Suprapubic skin (tissue), 4 donors: ENCODE results near the gene MTNR1A. TPM values are rescaled to one million over a fixed set of nuclear protein-coding genes. Genes with fewer than 3 reads are reported as not detected.

Experiments used
- DNase-seq, 2 donors: peaks; one replicate each; pipeline ENCODE4 v3.0.0-alpha.2; 2019; ENCODE audit warnings: low spot score in 2 of 2
- H3K27ac ChIP-seq: fragments of 200-600 bp; sonication (generic); one replicate; pipeline ENCODE4 v1.5.1; 2019
- H3K27me3 ChIP-seq: fragments of 200-600 bp; sonication (generic); one replicate; pipeline ENCODE4 v1.5.1; 2019
- H3K36me3 ChIP-seq: fragments of 200-600 bp; sonication (generic); one replicate; pipeline ENCODE4 v1.5.1; 2019
- H3K4me1 ChIP-seq: fragments of 200-600 bp; sonication (generic); one replicate; pipeline ENCODE4 v1.5.1; 2019
- H3K4me3 ChIP-seq: fragments of 200-600 bp; sonication (generic); one replicate; pipeline ENCODE4 v1.5.1; 2019; ENCODE audit warnings: mild to moderate bottlenecking
- H3K9me3 ChIP-seq: fragments of 200-600 bp; sonication (generic); one replicate; pipeline ENCODE4 v1.5.1; 2019
- EP300 ChIP-seq: sonication (generic); formaldehyde crosslinking; IDR thresholded peaks from one replicate; pipeline ENCODE4 v1.6.1; 2017; ENCODE audit warnings: antibody characterized with exemption
- POLR2A ChIP-seq, 2 donors: fragments of 450-650 bp; IDR thresholded peaks; one replicate each; pipeline ENCODE4 v1.6.1; 2017; ENCODE audit warnings: antibody characterized with exemption in 2 of 2, mild to moderate bottlenecking in 2 of 2, moderate library complexity in 2 of 2
- POLR2AphosphoS5 ChIP-seq, 3 donors: sonication (generic); formaldehyde crosslinking; IDR thresholded peaks; one replicate each; pipeline ENCODE4 v1.6.1; 2017; ENCODE audit warnings: antibody characterized with exemption in 3 of 3
- WGBS: methylation state at CpG from one replicate; pipeline ENCODE4 v1.1.5; 2018; 5-methylcytosine and 5-hydroxymethylcytosine counted together
- total RNA-seq, 4 donors: library from RNA; depleted of rRNA; stranded (reverse); fragments of >200 nt; gene quantifications; one replicate each; pipeline ENCODE4 v1.1.0, GENCODE V29; 2016
- TF ChIP-seq, protein P1 (sequence below), 2 donors: fragments of 200-600 bp in 1 of 2; fragments of 450-650 bp in 1 of 2; sonication (generic) in 1 of 2; IDR thresholded peaks; one replicate each; pipeline ENCODE4 v1.5.1; 2016 to 2019; ENCODE audit warnings: antibody characterized with exemption in 2 of 2, mild to moderate bottlenecking in 1 of 2, moderate library complexity in 1 of 2

MTNR1A gene
- total RNA-seq, 4 donors from 2014 or later: not detected

DNA sequence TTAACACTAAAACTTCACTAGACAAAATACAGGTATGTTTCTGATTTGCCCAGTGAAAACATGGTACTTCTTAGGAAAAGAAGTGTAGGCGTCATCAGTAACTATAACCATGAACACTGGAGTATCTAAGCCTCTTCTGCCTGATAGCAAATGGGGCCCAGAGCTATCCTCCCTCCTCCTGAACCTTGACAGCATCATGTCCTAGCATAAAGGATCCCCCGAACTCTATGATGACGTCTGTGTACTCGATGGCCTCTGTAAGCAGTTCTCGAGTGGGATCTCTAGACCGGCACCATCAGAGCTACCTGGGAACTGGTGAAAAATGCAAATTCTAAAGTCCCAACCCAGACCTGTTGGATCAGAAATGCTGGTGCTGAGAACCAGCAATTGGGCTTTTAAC lies 36.3 kb upstream of the MTNR1A start:
- Histone ChIP-seq H3K27ac (no peak overlapping the region), H3K36me3 (peaks cover 48% of the 10 kb centered on the region), H3K4me3 (no peak overlapping the region), H3K4me1 (no peaks in the 10 kb centered on the region), H3K9me3 (no peaks in the 10 kb centered on the region), H3K27me3 (no peaks in the 10 kb centered on the region)
- no peak for DNase-seq
- TF ChIP-seq POLR2AphosphoS5 (IDR thresholded peaks at IDR 0.05) (no peak), EP300 (no peak), POLR2A (IDR thresholded peaks at IDR 0.05) (no peak)
- TF ChIP-seq, protein P1, sequence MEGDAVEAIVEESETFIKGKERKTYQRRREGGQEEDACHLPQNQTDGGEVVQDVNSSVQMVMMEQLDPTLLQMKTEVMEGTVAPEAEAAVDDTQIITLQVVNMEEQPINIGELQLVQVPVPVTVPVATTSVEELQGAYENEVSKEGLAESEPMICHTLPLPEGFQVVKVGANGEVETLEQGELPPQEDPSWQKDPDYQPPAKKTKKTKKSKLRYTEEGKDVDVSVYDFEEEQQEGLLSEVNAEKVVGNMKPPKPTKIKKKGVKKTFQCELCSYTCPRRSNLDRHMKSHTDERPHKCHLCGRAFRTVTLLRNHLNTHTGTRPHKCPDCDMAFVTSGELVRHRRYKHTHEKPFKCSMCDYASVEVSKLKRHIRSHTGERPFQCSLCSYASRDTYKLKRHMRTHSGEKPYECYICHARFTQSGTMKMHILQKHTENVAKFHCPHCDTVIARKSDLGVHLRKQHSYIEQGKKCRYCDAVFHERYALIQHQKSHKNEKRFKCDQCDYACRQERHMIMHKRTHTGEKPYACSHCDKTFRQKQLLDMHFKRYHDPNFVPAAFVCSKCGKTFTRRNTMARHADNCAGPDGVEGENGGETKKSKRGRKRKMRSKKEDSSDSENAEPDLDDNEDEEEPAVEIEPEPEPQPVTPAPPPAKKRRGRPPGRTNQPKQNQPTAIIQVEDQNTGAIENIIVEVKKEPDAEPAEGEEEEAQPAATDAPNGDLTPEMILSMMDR (IDR thresholded peaks at IDR 0.05): no peak
- WGBS: 91% methylated on average over 6 of the region's 6 CpGs

DNA sequence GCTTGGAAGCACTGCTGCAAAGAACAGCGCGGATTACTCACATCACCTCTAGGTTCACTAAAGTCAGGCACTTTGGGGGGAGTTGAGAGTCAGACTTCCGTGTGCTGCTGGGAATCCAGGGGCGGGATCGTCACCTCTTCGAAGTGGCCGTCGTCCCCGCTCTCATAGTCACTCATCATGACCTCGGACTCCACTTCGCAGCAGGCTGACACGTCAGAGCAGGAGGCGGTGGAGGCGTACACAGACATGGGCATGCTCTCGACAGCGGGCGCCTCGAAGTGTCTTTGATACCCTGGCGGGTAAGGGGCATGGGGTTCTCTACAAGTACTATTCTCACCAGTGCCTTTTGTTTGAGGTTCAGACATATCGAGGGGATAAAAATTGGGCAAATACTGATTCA lies 33.1 kb upstream of the MTNR1A start:
- WGBS: 94% methylated on average over 20 of the region's 20 CpGs
- H3K27me3 ChIP-seq: no peaks in the 10 kb centered on the region
- H3K4me1 ChIP-seq: no peaks in the 10 kb centered on the region
- TF ChIP-seq EP300 (no peak), POLR2AphosphoS5 (IDR thresholded peaks at IDR 0.05) (no peak), POLR2A (IDR thresholded peaks at IDR 0.05) (no peak)
- TF ChIP-seq, protein P1 (IDR thresholded peaks at IDR 0.05): no peak
- no peak overlapping the region for H3K4me3 ChIP-seq
- H3K9me3 ChIP-seq: no peaks in the 10 kb centered on the region
- peaks cover 38% of the 10 kb centered on the region for H3K36me3 ChIP-seq
- DNase-seq: peak in 1 of 2 donors; percentile 75
- H3K27ac ChIP-seq: no peak overlapping the region

DNA sequence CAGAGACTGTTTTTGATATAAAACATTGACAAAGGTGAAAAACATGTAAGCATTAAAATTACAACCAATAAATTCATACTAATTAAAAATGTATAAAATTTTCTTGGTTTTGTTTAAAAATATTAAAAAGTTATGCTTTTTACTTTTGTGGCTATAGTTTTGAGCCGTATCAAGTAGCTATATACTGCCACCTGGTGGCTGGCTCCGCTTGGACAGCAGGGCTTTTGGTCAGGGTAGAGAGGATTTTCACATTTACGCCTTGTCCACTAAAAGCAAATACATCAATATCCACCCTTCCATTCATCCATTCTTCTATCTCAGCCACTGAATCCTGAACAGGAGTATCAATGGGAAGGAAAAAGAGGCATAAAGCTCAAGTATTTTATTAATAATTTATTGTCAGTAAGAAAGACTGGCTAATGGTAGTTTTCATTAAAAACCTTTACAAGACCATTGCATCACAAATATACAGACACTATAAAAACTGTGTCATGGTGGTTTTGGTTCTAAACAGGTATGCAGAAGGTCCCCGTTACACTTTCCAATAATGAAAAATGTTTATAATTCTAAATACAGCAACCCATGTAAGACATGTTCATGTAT lies 32.1 kb upstream of the MTNR1A start:
- no peak overlapping the region for H3K4me3 ChIP-seq
- DNase-seq: peak; percentile 70 to 84
- no peak overlapping the region for H3K27ac ChIP-seq
- H3K27me3 ChIP-seq: no peaks in the 10 kb centered on the region
- 34% methylated on average over 4 of the region's 4 CpGs for WGBS
- no peaks in the 10 kb centered on the region for H3K9me3 ChIP-seq
- H3K4me1 ChIP-seq: no peaks in the 10 kb centered on the region
- no peak for TF ChIP-seq EP300
- no peak for TF ChIP-seq POLR2AphosphoS5 (IDR thresholded peaks at IDR 0.05)
- TF ChIP-seq, protein P1 (IDR thresholded peaks at IDR 0.05): peak; percentile 63 to 81
- TF ChIP-seq POLR2A (IDR thresholded peaks at IDR 0.05): no peak
- peaks cover 38% of the 10 kb centered on the region for H3K36me3 ChIP-seq

DNA sequence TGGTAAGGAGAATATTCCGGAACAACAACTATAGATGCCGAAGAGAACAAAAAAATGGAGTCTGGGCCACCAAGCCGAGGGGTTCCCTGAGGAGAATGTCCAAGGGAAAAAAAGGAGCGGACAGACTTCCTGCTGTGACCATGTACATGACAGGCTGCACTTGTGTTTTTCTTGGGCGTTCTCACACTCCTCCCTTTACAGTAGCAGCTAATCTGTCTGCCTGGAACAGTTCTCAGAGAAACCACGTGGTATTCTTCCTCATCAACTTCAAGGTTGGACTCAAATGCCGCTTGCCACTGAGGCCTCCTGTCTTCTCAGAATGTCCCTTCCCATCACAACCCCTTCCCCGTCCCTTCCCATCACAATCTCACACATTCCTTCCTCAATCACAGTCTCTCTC lies 30.8 kb upstream of the MTNR1A start:
- peaks cover 37% of the 10 kb centered on the region for H3K36me3 ChIP-seq
- no peaks in the 10 kb centered on the region for H3K4me1 ChIP-seq
- H3K4me3 ChIP-seq: no peak overlapping the region
- no peak overlapping the region for H3K27ac ChIP-seq
- no peaks in the 10 kb centered on the region for H3K27me3 ChIP-seq
- peak in 1 of 2 donors; percentile 41 for DNase-seq
- no peaks in the 10 kb centered on the region for H3K9me3 ChIP-seq
- TF ChIP-seq POLR2AphosphoS5 (IDR thresholded peaks at IDR 0.05) (no peak), EP300 (no peak), POLR2A (IDR thresholded peaks at IDR 0.05) (no peak)
- WGBS: 92% methylated on average over 8 of the region's 8 CpGs

DNA sequence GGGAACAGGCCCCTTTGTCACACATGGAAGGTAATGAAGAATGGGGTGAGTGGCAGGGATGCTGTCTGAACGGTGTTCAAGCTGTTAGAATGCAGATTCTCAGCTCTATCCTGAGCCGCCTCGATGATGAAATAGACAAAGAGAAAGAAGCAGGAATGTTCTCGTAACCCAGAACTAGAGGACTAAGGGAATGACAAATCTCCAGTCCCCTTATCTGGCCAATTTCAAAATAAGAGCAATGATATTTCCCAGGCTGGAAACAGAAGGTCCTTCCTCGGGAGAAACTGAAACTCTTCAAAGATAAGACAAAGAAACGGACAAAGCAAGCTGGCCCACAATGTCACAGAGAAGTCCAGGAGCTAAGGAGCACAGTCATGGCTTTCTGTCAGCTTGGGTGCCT lies 29.5 kb upstream of the MTNR1A start:
- Histone ChIP-seq H3K4me1 (no peaks in the 10 kb centered on the region), H3K27me3 (no peaks in the 10 kb centered on the region), H3K36me3 (peaks cover 32% of the 10 kb centered on the region), H3K9me3 (no peaks in the 10 kb centered on the region), H3K27ac (no peak overlapping the region), H3K4me3 (no peak overlapping the region)
- 84% methylated on average over 6 of the region's 6 CpGs for WGBS
- TF ChIP-seq EP300 (no peak), POLR2A (IDR thresholded peaks at IDR 0.05) (no peak), POLR2AphosphoS5 (IDR thresholded peaks at IDR 0.05) (no peak)
- TF ChIP-seq, protein P1 (IDR thresholded peaks at IDR 0.05): no peak
- DNase-seq: no peak

DNA sequence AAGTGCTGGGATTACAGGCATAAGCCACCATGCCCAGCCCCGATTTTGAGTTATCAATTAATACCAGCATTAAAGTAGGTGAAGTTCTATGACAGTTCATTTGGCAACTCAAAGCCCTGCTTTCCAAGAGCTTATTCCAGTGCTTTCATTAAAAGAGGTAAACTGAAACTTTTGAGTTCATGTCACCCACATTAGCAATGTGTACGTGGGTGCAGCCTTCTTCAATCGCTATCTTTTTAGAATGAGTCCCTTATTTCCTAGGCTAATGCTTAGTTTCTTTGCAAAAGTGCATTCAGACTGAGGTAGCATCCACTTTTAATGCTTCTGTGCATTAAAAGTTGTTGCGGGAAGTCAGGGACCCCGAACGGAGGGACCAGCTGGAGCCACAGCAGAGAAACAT lies 26.1 kb upstream of the MTNR1A start:
- peaks cover 21% of the 10 kb centered on the region for H3K36me3 ChIP-seq
- H3K9me3 ChIP-seq: no peaks in the 10 kb centered on the region
- H3K27ac ChIP-seq: no peak overlapping the region
- WGBS: 92% methylated on average over 6 of the region's 6 CpGs
- no peak overlapping the region for H3K4me3 ChIP-seq
- no peaks in the 10 kb centered on the region for H3K4me1 ChIP-seq
- DNase-seq: no peak
- H3K27me3 ChIP-seq: no peaks in the 10 kb centered on the region
- TF ChIP-seq, protein P1 (IDR thresholded peaks at IDR 0.05): no peak
- no peak for TF ChIP-seq POLR2AphosphoS5 (IDR thresholded peaks at IDR 0.05)
- no peak for TF ChIP-seq EP300
- no peak for TF ChIP-seq POLR2A (IDR thresholded peaks at IDR 0.05)
